Measurements from ENCODE around the gene AKAP12. TPM values are rescaled to one million over a fixed set of nuclear protein-coding genes. Genes with fewer than 3 reads are reported as not detected.

Gene AKAP12
- total and polyA plus RNA-seq, 2 donors (not counting 1 experiment from before 2014, with no cell fraction given), result 0.04 to 0.22 TPM

GRCh38 chr6:151324488-151324825 lies 84.7 kb downstream of the AKAP12 start:
- H3K4me2 ChIP-seq (replicated peaks; ENCODE audit: low read depth, low read length, poor library complexity, severe bottlenecking), result peak overlapping the region; percentile 41
- H3K9ac ChIP-seq (ENCODE audit: low read length), result no peak overlapping the region
- H2AFZ ChIP-seq (ENCODE audit: insufficient read depth, low read depth, low read length, poor library complexity, severe bottlenecking), result peak overlapping the region; percentile 25
- TF ChIP-seq CTCF (IDR thresholded peaks at IDR 0.05), result peak; percentile 65
- TF ChIP-seq EZH2 (IDR thresholded peaks at IDR 0.05; ENCODE audit: borderline replicate concordance, insufficient read depth, low read depth, low read length, poor library complexity, severe bottlenecking), result no peak
- no CpG with 5 or more reads among the region's 6 CpGs for WGBS (ENCODE audit: insufficient coverage)
- peaks cover 19 to 20% of the 10 kb centered on the region in 2 donors for H3K4me1 ChIP-seq (ENCODE audit: control insufficient read depth in 2 of 2, insufficient read depth in 2 of 2, low read length in 2 of 2)
- H3K36me3 ChIP-seq (replicated peaks in 1 of 2; ENCODE audit: control extremely low read depth in 1 of 2, control insufficient read depth in 1 of 2, extremely low read depth in 1 of 2, insufficient read depth in 2 of 2, low read length in 1 of 2), result no peaks in the 10 kb centered on the region
- intact Hi-C loops (cut with micrococcal nuclease), result loop anchor here (1.0 to 10.0 kb wide), 3 partner anchors 310 to 1250 kb away; no protein-coding TSS in a partner anchor
- H3K79me2 ChIP-seq (ENCODE audit: control insufficient read depth, insufficient read depth, low read length), result no peaks in the 10 kb centered on the region
- no peaks in the 10 kb centered on the region for H4K20me1 ChIP-seq (ENCODE audit: control insufficient read depth, insufficient read depth, low read length, poor library complexity, severe bottlenecking)
- Mint-ChIP-seq H3K4me3 (peak overlapping the region; percentile 80), H3K27ac (peak overlapping the region; percentile 21), H3K4me1 (peaks cover 26% of the 10 kb centered on the region), H3K9me3 (ENCODE audit: insufficient read depth) (no peaks in the 10 kb centered on the region), H3K27me3 (peaks cover 62% of the 10 kb centered on the region)
- H3K27me3 ChIP-seq (replicated peaks in 1 of 4; ENCODE audit: control extremely low read depth in 1 of 4, control insufficient read depth in 3 of 4, insufficient read depth in 4 of 4, low read length in 3 of 4), result peaks cover 0 to 18% (median 1%) of the 10 kb centered on the region in 4 experiments
- POLR2A ChIA-PET, result interaction anchor here (0.6 kb wide), 1 partner anchor 433 kb away, joined by 3 read pairs; no protein-coding TSS in a partner anchor
- H3K9me3 ChIP-seq (ENCODE audit: control extremely low read depth in 1 of 3, control insufficient read depth in 2 of 3, insufficient read depth in 1 of 3, low read length in 2 of 3), result peaks cover 0 to 10% (median 0%) of the 10 kb centered on the region in 3 donors
- ATAC-seq (ENCODE audit: low read depth) (peak; percentile 21), DNase-seq (no peak)
- no peak overlapping the region for H3K4me3 ChIP-seq (ENCODE audit: control extremely low read depth in 1 of 5, extremely low read depth in 1 of 5, insufficient read depth in 1 of 5, low read depth in 2 of 5, low read length in 4 of 5)
- CTCF ChIA-PET, result interaction anchor here (0.8 to 11.3 kb wide), 46 partner anchors 10 to 1250 kb away, joined by 3 to 297 read pairs (median 4); partner anchors contain the start of gene RMND1
- no peak overlapping the region for H3K27ac ChIP-seq (ENCODE audit: low read length in 2 of 2)

All from B cell (primary cell).